ENCODE results near the gene MMP13.
"Not testable (repeated sequence)": the region's sequence is repeated elsewhere in the genome, so short reads cannot be mapped to it uniquely, and the experiment has no call there.

Gene MMP13

GRCh38 chr11:102934735-102935134, 20.8 kb downstream of the MMP13 start:
- DNase-seq, result no peak

GRCh38 chr11:102933627-102934026, 21.9 kb downstream of the MMP13 start:
- no peak for DNase-seq

GRCh38 chr11:102932678-102933077, 22.9 kb downstream of the MMP13 start:
- DNase-seq, result no peak

GRCh38 chr11:102930451-102930850, 25.1 kb downstream of the MMP13 start:
- DNase-seq, result no peak

- DNase-seq, result no peak
Measured at GRCh38 chr11:102929972-102930371, 25.6 kb downstream of the MMP13 start.

- no peak for DNase-seq
Measured at GRCh38 chr11:102929166-102929565, 26.4 kb downstream of the MMP13 start.

- no peak for DNase-seq
Measured at GRCh38 chr11:102928247-102928646, 27.3 kb downstream of the MMP13 start.

- no peak for DNase-seq
Measured at GRCh38 chr11:102927624-102927990, 27.9 kb downstream of the MMP13 start.

GRCh38 chr11:102926961-102927623, 28.4 kb downstream of the MMP13 start:
- DNase-seq, result no peak

- no peak for DNase-seq
Measured at GRCh38 chr11:102926517-102926916, 29.0 kb downstream of the MMP13 start.

GRCh38 chr11:102925988-102926387, 29.5 kb downstream of the MMP13 start:
- DNase-seq, result no peak

GRCh38 chr11:102924851-102925380, 30.6 kb downstream of the MMP13 start:
- DNase-seq, result no peak

GRCh38 chr11:102921587-102922220, 33.8 kb downstream of the MMP13 start:
- DNase-seq, result no peak

GRCh38 chr11:102920118-102920684, 35.3 kb downstream of the MMP13 start:
- no peak for DNase-seq

- no peak for DNase-seq
Measured at GRCh38 chr11:102915044-102915375, 40.5 kb downstream of the MMP13 start.

GRCh38 chr11:102914238-102915043, 41.1 kb downstream of the MMP13 start:
- DNase-seq, result no peak

- no peak for DNase-seq
Measured at GRCh38 chr11:102912482-102912830, 43.1 kb downstream of the MMP13 start.

- no peak for DNase-seq
Measured at GRCh38 chr11:102911758-102912481, 43.6 kb downstream of the MMP13 start.

GRCh38 chr11:102905848-102906247, 49.7 kb downstream of the MMP13 start:
- DNase-seq, result not testable (repeated sequence)

- not testable (repeated sequence) for DNase-seq
Measured at GRCh38 chr11:102903895-102904294, 51.6 kb downstream of the MMP13 start.

- DNase-seq, result no peak
Measured at GRCh38 chr11:102900346-102900745, 55.2 kb downstream of the MMP13 start.
